ENCODE measurements around the gene RALB. TPM values are rescaled to one million over a fixed set of nuclear protein-coding genes. Genes with fewer than 3 reads are reported as not detected.

RALB gene
- total RNA-seq: 10 to 100 TPM; 33.0 to 33.5 TPM

GRCh38 chr2:120252225-120253020 lies at the start of gene RALB:
Gene RALB (plus strand): TSS chr2:120252852. CDS start chr2:120278665, 25,813 bp downstream.
- ChIA-PET POLR2A (interaction anchor here (0.5 to 1.9 kb wide), 4 partner anchors 12 to 206 kb away, joined by 3 to 8 read pairs (median 4); no protein-coding TSS in a partner anchor), CTCF (interaction anchor here (0.6 to 1.6 kb wide), 5 partner anchors 20 to 245 kb away, joined by 3 to 8 read pairs (median 3); no protein-coding TSS in a partner anchor)

- POLR2A ChIA-PET: no interaction called here
- CTCF ChIA-PET: interaction anchor here (1.3 kb wide), 1 partner anchor 110 kb away, joined by 3 read pairs; no protein-coding TSS in a partner anchor
These were observed 49.2 kb upstream of the RALB start for GRCh38 chr2:120203251-120204021.

- CTCF ChIA-PET: interaction anchor here (1.3 kb wide), 1 partner anchor 109 kb away, joined by 3 read pairs; no protein-coding TSS in a partner anchor
- POLR2A ChIA-PET: no interaction called here
These were observed 48.6 kb upstream of the RALB start for GRCh38 chr2:120204022-120204405.

GRCh38 chr2:120204417-120204816 lies 48.2 kb upstream of the RALB start:
- POLR2A ChIA-PET: no interaction called here
- CTCF ChIA-PET: interaction anchor here (1.3 kb wide), 1 partner anchor 109 kb away, joined by 3 read pairs; no protein-coding TSS in a partner anchor

GRCh38 chr2:120204945-120205670 lies 47.5 kb upstream of the RALB start:
- CTCF ChIA-PET: interaction anchor here (1.3 kb wide), 1 partner anchor 108 kb away, joined by 3 read pairs; no protein-coding TSS in a partner anchor
- POLR2A ChIA-PET: no interaction called here

- ChIA-PET CTCF (interaction anchor here (3.0 kb wide), 1 partner anchor 107 kb away, joined by 21 read pairs; no protein-coding TSS in a partner anchor), POLR2A (no interaction called here)
These were observed 46.5 kb upstream of the RALB start for GRCh38 chr2:120206022-120206581.

GRCh38 chr2:120208381-120209353 lies 44.0 kb upstream of the RALB start:
- ChIA-PET CTCF (interaction anchor here (1.3 to 3.0 kb wide), 2 partner anchors 24 to 105 kb away, joined by 4 to 21 read pairs; no protein-coding TSS in a partner anchor), POLR2A (interaction anchor here (0.6 kb wide), 1 partner anchor 512 kb away, joined by 3 read pairs; no protein-coding TSS in a partner anchor)

GRCh38 chr2:120209427-120210269 lies 43.0 kb upstream of the RALB start:
- CTCF ChIA-PET: interaction anchor here (1.3 kb wide), 1 partner anchor 23 kb away, joined by 4 read pairs; no protein-coding TSS in a partner anchor
- POLR2A ChIA-PET: no interaction called here

- POLR2A ChIA-PET: no interaction called here
These were observed 42.4 kb upstream of the RALB start for GRCh38 chr2:120210270-120210693.

GRCh38 chr2:120218181-120218580 lies 34.5 kb upstream of the RALB start:
- POLR2A ChIA-PET: no interaction called here

More at GRCh38 chr2:120210270-120210693, 42.4 kb upstream of the RALB start:
- CTCF ChIA-PET: interaction anchor here (1.3 kb wide), 1 partner anchor 22 kb away, joined by 4 read pairs; no protein-coding TSS in a partner anchor

GRCh38 chr2:120219291-120219690 lies 33.4 kb upstream of the RALB start:
- POLR2A ChIA-PET: interaction anchor here (0.5 kb wide), 1 partner anchor 10 kb away, joined by 4 read pairs; no protein-coding TSS in a partner anchor
- CTCF ChIA-PET: no interaction called here

More at GRCh38 chr2:120218181-120218580, 34.5 kb upstream of the RALB start:
- CTCF ChIA-PET: no interaction called here

- ChIA-PET POLR2A (interaction anchor here (0.5 kb wide), 1 partner anchor 10 kb away, joined by 4 read pairs; no protein-coding TSS in a partner anchor), CTCF (no interaction called here)
These were observed 32.9 kb upstream of the RALB start for GRCh38 chr2:120219766-120220165.

GRCh38 chr2:120220756-120221155 lies 31.9 kb upstream of the RALB start:
- CTCF ChIA-PET: no interaction called here
- POLR2A ChIA-PET: no interaction called here

- CTCF ChIA-PET: no interaction called here
- POLR2A ChIA-PET: no interaction called here
These were observed 31.0 kb upstream of the RALB start for GRCh38 chr2:120221616-120222015.

GRCh38 chr2:120222186-120223033 lies 30.2 kb upstream of the RALB start:
- ChIA-PET CTCF (no interaction called here), POLR2A (interaction anchor here (0.7 to 1.9 kb wide), 5 partner anchors 10 to 464 kb away, joined by 3 to 11 read pairs (median 3); no protein-coding TSS in a partner anchor)

All from activated CD8-positive, alpha-beta memory T cell treated with anti-CD3 and anti-CD28 coated beads for 36 hours (primary cell).